ENCODE data around the gene TMEM231.
"Not testable (repeated sequence)": the region's sequence is repeated elsewhere in the genome, so short reads cannot be mapped to it uniquely, and the experiment has no call there.

The TMEM231 gene

DNA sequence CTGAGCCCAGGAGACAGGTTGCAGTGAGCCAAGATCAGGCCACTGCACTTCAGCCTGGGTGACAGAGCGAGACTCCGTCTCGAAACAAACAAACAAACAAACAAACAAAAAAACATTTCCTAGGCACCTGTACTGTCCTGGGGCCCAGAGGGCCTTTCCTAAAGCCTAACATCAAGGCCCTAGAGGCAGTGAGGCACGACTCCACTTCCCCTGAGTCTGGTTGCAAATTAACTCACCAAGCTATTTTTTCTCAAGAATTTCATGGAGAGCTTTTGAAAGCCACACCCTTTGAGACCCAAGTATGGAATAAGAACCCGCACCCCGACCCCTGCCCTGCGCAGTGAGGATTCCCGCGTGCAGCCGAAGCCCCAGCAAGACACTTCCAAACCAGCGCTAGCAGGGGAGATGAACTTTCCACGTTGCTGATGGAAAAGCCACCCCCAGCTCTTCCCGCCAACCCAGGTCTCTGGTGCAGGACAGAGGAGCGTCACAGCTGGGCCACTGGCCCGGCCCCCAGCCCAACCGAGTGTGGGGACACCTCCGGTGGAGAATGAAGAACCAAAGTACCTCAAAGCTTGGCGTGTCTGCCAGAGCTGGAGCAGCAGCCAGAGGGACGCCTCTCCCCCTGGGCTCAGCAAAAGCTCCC lies 21.4 kb downstream of the TMEM231 start:
- in situ Hi-C loops (cut with HindIII; ENCODE audit: low sequenced_read_pairs): no loop called here

DNA sequence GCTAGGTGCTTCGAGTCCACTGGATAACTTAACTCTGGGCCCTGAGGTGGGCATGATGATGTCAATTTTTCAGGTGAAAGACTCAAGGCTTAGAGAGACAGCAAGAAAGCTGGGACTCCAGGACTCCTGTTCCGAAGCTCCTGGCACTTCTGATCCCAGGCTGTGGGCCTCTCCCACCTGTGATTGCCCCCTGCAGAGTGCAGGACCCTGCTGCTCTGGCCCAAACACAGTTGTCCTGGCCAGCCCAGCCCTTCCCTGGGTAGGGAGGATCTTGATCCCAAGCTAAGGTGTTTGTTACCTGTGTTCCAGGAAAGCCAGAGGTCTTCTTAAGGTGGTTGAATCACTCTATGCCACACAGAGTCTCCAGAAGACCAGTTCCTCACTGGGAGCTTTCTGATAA lies 23.3 kb downstream of the TMEM231 start:
- in situ Hi-C loops (cut with HindIII; ENCODE audit: low sequenced_read_pairs): no loop called here

DNA sequence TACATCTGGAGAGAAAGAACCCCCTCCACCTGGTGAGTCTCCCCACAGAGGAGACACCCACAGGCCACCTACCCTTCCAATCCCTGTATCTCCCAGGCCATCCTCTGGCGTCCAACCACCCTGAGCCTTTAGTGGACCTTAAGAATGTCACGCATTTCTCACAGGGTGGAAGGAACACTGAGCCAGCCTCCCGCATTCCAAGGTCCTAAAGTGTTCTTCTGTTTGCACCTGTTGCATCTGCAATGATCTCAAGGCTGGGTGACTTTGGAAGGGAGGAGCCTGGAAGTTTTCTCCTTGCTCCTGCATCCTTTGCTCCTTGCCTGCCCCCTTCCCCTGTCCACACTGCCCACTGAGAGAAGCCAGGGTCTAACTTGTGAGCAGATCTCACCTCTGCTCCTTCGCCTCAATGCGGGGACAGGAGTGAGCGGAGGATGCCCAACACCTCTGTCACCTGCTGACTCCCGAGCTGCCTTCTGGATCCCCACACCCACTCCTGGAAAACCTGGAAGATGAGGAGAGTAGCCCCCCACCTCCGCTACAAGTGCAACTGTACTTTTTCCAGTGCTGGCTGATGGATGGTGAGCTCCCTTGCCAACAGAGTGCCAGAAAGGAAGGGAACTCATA lies 23.8 kb downstream of the TMEM231 start:
- in situ Hi-C loops (cut with HindIII; ENCODE audit: low sequenced_read_pairs): no loop called here

DNA sequence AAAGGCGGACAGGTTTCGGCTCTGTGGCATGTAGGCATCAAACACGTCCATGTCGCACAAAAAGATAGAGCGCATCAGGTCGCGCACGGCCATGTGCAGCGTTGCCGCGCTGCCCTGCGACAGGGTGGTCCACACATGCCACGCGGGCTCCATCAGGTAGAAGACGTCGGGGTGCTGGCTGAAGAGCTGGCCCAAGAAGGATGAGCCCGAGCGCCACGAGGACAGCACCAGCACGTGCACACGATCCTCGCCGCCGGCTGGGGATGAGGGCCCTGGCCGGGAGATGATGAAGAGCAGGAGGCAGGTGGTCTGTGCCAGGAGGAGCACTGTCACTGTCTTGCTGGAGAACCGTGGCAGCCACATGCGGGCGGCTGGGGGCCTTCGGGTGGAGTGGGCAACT lies 26.1 kb downstream of the TMEM231 start:
- in situ Hi-C loops (cut with HindIII; ENCODE audit: low sequenced_read_pairs): no loop called here

DNA sequence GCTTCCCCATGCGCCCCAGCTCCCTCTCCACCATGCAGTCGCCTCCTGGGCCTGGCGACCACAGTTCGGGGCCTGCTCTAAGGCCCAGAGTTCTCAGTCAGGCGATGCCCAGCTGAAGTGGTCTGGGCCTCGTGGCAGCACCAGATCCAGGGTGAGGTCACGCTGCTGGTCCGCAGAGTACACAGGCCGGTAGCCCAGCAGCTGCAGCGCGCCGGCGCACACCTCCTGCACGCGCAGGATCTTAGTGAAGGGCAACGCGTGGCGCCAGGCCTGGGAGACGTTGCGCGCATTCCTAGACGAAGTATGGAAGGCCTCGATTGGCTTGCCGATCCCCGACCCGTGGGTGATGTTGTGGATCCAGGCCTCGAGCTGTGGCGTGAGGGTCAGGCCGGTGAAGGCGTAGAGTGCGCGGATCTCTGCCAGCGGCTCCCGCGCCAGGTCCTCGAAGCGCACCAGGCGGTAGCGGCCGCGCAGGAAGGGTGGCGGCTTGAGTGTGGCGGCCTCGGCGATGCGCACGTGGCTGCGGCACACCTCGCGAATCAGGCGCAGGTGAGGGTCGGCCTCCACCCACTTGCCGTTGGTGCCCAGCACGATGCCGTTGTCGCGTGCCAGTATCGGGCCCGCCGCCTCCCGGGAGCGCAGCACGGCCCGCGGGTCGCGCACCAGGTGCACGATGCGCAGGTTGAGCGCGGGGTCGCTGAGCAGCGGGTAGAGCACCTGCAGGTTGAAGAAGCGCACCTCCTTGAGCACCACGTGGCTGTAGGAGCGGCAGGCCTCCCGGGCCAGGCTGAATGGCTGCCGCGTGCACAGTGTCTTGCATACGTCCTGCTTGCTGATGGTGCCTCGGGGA lies 26.8 kb downstream of the TMEM231 start:
- in situ Hi-C loops (cut with HindIII; ENCODE audit: low sequenced_read_pairs): no loop called here

DNA sequence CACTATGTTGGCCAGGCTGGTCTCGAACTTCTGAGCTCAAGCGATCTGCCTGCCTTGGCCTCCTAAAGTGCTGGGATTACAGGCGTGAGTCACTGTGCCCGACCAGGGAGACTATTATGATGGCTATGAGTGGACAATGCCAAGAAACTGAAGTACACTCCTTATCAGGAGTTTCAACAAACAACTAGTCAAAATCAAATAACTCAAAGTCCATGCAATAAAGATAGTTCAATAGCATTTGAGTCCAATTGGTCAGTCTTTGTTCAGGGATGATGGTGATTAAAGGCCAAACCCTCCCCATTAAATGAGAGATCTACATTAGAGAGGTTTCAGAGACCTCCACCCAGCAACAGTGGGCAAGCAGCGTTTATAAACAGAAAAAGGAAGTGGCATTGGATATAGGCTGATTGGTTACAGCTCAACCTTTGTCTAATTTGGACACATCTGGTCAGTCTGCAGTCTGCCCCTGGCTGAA lies 28.2 kb downstream of the TMEM231 start:
- in situ Hi-C loops (cut with HindIII; ENCODE audit: low sequenced_read_pairs): no loop called here

DNA sequence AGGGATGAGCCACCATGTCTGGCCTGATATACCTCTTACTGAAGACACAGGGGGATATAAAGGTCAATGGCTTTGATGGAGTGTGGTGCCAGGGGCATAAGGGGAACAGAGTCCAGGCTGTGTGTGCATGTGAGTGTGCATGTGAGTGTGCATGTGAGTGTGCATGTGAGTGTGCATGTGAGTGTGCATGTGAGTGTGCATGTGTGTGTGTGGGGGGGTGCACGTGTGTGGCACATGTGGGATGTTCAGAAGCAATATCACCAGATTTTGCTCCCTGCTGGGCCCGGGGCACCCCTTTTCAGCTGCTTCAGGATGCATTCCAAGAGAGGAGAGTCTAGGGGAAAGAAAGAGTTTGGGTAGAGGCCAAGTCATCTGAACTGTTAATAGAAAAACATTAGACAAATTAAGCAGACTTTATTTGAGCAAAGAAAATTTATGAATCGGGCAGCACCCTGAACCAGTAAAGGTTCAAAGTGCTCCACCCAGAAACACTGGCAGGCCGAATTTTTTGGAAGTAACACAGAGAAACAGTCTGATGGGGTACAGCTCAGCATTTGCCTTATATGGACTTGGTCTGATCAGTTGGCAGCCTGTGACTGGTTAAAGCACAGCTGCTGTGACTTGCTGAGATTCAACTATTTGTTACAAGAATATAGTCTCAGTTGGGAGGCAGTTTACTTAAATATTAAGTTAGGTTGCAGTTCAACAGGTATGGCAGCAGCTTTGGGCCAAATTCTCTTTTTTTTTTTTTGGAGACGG lies 29.8 kb downstream of the TMEM231 start:
- in situ Hi-C loops (cut with HindIII; ENCODE audit: low sequenced_read_pairs): no loop called here

DNA sequence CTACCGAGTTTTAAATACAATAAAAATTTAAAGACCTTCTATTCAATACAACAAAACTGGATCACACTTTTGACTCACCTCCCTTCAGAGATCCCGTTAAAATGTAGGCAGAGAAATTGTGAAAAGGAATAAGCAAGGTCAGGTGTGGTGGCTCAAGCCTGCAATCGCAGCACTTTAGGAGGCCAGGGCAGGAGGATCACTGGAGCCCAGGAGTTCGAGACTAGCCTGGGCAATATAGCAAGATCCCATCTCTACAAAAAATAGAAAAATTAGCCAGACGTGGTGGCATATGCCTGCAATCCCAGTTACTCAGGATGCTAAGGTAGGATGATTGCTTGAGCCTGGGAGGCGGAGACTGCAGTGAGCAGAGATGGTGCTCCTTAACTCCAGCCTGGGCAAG lies 36.9 kb downstream of the TMEM231 start:
- in situ Hi-C loops (cut with HindIII; ENCODE audit: low sequenced_read_pairs): no loop called here

DNA sequence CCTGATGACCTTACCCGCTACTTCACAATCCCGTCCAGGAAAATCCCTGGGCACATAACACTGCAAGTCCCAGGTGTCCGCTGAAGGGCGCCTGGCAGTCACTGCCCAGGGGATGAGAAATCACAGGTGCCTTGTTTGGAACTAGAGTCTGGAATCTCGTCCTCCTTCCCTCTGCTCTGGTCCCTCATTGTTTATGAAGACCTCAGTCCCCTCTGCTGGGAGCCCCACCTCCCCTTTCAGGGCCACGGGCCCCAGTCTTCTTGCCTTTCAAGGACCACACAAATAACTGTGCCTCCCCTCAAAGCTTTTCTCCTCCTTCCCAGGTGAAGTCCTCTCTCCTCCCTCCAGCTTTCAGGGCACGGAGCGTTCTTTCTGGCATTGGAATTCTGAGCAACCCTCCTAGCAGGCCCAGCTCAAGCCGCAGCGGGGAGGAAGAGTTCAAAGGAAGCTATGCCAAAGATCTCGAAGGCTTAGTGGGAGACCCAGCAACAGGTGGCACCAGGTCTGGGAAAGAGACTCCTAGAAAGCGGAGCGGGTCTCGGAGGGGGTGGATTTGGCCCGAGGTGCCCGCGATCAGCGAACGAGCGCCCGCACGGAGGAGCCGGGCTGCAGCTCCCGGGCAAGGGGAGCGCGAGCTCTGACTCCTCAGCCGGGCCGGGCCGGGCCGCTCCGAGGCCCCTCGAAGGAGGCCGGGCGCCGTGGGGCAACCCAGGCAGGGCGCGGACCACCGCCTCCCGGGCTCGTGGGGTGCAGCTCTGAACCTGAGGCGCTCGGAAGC lies 39.7 kb downstream of the TMEM231 start:
- in situ Hi-C loops (cut with HindIII; ENCODE audit: low sequenced_read_pairs): not testable (repeated sequence)

DNA sequence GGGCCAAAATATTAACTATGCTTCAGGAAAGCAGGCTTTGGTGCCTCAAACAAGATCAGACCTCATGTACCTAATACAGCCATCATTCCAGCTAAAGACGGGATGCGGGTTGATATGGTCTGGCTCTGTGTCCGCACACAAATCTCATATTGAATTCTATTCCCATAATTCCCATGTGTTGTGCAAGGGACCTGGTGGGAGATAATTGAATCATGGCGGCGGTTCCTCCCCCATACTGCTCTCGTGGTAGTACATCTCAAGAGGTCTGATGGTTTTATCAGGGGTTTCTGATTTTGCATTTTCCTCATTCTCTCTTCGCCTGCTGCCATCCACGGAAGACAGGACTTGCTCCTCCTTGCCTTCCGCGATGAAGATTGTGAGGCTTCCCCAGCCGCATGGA lies 41.8 kb downstream of the TMEM231 start:
- in situ Hi-C loops (cut with HindIII; ENCODE audit: low sequenced_read_pairs): no loop called here

DNA sequence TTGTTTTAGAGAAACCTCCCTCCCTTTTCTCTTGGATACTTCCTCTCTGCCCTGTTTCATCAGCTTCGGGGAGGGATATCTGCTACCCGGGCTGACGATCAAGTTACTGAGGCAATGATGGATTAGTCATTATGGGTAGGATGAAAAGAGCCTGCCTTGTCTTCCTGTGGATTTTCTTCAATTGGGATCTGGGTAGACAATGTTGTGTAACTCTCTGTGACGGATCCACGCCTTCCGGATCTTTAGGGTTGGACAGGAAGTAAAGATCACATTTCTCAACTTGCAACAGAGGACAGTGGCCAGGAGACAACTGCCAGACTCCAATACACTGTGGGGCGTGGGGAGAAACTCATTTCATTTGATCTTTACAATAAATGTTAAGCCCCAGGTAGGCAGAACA lies 49.5 kb downstream of the TMEM231 start:
- in situ Hi-C loops (cut with HindIII; ENCODE audit: low sequenced_read_pairs): no loop called here

DNA sequence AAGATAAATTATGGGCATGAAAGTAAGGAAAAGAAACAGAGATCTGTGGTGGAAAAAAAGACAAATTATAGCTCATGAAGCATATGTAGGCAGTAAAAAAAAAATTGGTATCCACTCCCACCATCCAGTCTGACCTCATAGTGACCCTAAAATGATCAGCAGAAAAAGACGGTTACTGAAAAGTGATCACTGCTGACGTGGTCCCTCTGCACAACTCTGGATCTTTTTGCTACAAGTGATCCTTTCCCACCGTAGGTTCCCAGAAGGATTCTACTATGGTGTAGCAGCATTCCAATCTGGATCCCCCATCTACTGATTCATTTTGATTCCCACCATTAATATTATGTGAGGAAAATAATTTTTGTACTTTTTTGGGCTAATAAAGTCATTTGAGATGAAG lies 49.9 kb downstream of the TMEM231 start:
- in situ Hi-C loops (cut with HindIII; ENCODE audit: low sequenced_read_pairs): no loop called here

DNA sequence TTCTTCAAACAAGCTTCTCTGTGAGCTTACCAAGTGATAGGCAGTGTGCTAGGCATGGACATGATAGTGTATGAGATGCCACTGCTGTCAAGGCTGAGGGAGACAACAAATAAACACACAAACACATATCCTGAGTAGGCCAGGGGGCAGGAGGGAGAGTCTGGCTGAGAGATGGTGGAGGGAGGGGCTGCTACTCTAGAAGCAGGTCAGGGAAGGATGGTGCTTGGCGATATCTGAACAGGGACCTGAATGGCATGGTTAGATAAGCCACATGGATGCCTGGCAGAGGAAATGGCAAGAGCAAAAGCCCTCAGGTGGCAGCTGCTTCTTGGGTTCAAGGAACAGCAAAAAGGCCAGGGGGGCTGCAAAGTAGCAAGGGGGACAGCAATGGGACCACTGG lies 52.3 kb downstream of the TMEM231 start:
- in situ Hi-C loops (cut with HindIII; ENCODE audit: low sequenced_read_pairs): no loop called here

DNA sequence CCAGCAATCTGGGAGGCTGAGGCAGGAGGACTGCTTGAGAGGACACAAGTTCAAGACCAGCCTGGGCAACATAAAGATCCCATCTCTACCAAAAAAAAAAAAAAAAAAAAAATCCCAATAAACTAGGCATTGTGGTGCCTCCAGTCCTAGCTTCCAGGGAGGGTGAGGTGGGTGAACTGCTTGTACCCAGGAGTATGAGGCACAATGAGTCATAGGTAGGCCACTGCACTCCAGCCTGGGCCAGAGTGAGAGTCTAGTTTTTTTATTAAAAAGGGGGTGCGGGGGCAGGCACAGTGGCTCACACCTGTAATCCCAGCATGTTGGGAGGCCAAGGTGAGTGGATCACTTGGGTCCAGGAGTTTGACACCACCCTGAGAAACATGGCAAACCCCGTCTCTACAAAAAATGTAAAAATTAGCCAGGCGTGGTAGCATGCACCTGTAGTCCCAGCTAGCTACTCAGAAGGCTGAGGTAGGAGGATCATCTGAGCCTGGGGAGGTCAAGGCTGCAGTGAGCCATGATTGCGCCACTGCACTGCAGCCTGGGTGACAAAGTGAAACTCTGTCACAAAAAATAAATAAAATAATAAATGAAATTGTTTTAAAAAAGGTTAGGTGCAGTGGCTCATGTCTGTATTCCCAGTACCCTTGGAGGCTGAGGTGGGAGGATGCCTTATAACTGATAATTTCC lies 53.0 kb downstream of the TMEM231 start:
- in situ Hi-C loops (cut with HindIII; ENCODE audit: low sequenced_read_pairs): no loop called here

DNA sequence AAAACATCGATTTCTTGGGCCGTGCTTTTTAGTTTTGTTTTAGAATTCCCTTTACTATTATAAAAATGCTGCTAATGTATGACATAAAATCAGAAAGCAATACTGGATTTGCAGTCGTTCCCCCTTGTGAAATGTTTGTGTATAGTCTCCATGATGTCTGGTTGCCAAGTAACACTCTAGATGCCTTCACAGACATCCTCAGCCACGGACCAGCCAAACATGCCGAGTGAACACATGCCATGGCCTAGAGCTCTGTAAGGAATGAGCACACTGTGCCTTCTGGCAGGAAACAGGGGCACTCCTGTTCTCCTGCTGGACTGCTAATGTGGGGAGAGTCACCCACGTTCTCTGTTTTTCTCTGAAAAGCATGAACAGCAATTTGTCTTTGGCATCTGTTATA lies 54.2 kb downstream of the TMEM231 start:
- in situ Hi-C loops (cut with HindIII; ENCODE audit: low sequenced_read_pairs): not testable (repeated sequence)

DNA sequence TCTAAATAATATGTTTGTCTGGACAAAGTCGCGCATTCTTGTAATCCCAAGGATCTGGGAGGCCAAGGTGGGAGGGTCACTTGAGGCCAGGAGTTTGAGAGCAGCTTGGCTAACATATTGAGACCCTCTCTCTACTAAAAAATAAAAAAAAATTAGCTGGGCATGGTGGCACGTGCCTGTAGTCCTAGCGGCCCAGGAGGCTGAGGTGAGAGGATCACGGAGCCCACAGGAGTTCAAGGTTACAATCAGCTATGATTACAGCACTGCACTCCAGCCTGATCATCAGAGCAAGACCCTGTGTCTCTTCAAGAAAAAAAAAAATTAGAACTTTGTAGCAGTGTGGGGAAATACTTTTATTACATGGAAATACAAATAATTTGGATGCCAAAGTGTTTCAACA lies 54.7 kb downstream of the TMEM231 start:
- in situ Hi-C loops (cut with HindIII; ENCODE audit: low sequenced_read_pairs): no loop called here

DNA sequence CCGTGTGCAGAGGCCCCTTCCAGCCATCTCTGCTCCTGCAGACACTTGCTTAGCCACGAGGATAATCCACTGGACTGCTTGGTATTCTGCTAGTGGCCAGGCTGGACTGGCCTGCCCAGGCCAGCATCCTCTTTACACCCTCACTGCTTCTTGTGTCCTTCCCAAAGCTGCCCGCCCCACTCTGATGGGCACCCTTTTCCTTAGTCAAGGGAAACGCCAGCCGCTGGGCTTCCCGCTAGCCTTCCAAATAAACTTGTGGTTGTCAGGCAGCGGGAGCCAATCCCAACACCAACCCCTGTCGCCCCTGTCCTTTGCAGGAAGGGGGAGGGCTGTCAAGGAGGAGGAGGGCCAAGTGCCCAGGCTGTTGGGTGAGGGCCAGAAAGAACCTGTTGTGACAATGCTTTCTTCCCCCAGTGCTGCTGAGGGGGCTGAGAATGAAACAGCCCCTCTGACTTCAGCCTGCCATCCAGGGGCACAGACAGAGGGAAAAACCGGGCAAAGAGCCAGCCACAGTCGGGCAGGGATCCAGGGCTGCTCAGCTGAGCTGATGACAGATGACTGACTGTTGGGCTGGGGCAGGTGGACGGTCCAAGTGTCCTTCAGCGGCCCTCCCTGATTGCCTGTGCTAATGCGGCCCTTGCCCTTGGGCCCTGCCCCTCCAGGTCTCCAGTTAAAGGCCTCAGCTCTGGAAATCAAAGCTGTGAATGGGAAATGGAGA lies 57.3 kb downstream of the TMEM231 start:
- in situ Hi-C loops (cut with HindIII; ENCODE audit: low sequenced_read_pairs): loop anchor here (25.0 kb wide), 1 partner anchor 264 kb away; no protein-coding TSS in a partner anchor

DNA sequence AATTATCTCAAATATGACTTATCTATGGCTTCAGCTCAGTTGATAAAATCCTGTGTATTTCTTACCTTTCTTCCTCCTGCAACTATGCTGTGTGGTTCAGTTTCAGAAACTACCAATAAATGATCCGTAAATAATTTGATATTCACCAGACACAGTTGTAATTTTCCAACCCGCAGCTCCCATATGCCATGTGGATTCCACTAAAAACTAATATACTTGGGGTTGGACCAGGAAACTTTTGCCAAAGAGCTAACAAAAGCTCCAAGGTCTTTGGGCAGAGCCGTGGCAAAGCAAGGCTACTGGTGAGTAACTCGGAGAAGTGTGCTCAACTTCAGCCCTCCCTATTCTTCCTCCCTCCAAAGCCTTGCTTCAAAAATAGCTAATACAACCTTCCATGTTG lies 58.5 kb downstream of the TMEM231 start:
- in situ Hi-C loops (cut with HindIII; ENCODE audit: low sequenced_read_pairs): loop anchor here (25.0 kb wide), 1 partner anchor 265 kb away; no protein-coding TSS in a partner anchor

DNA sequence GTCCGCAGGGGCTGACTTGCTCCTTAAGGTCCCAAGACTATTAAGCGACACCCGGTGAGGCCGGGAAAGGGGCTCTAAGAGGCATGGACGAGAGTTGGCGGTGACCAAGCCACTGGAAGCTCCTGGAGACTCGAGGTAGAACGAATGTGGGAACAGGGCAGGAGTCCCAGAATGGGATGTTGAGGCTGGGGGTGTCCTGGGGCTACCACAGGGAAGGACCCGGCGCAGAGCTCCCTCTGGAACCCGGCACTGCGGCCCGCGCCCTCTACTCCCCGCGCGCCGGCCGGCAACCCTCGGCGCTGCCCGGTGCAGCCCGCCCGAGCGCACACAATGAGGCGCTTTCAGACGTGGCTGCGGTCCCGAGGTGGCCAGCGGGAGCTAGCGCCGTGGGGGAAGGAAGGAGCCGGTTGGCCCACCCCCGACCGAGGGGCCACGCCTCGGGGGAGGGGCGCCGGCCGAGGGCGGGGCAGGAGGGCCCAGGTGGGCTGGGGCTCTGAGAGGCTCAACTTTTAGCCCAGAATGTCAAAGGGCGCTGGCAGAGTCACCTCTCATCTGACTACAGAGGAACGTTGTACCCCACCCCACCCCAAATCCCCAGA lies 60.9 kb downstream of the TMEM231 start, which contains the start of gene CHST6:
Gene CHST6 (minus strand): TSS at position 366 of the 599 bp plus-strand sequence. CDS start 15,613 bp downstream, outside the sequence.
- in situ Hi-C loops (cut with HindIII; ENCODE audit: low sequenced_read_pairs): loop anchor here (25.0 kb wide), 1 partner anchor 267 kb away; no protein-coding TSS in a partner anchor
